Panc1 (cell line): ENCODE measurements around the gene DNAJB5. TPM values are rescaled to one million over a fixed set of nuclear protein-coding genes. Genes with fewer than 3 reads are reported as not detected.

Source experiments
- ATAC-seq: fragments of 200-7000 bp; cut with Tn5 transposase; 2 replicates; pipeline ENCODE4 v1.9.1; 2020; ENCODE audit warnings: mild to moderate bottlenecking, moderate library complexity
- BruUV-seq: library from RNA; stranded (reverse); fragments of 400-500 nt; replicated peaks from 2 replicates; lab custom pipeline; 2021; lab: Mats Ljungman, UMichigan
- CTCF ChIA-PET: fragments of 300-600 bp; sonication (Branson Sonifier 250); formaldehyde crosslinking; loops from one replicate; lab custom pipeline; 2022; ENCODE audit warnings: antibody characterized with exemption; lab: Charles Lee
- POLR2A ChIA-PET: fragments of 300-600 bp; sonication (Branson Sonifier 250); formaldehyde crosslinking; loops from one replicate; lab custom pipeline; 2022; ENCODE audit warnings: antibody characterized with exemption; lab: Charles Lee
- DNase-seq: peaks from one replicate; pipeline ENCODE4 v3.0.0-alpha.2; 2010; ENCODE audit warnings: low read depth, low spot score
- H3K27ac ChIP-seq: 2 replicates; pipeline ENCODE4 v1.5.1; 2011; ENCODE audit warnings: mild to moderate bottlenecking, low read length, inconsistent platforms
- H3K27me3 ChIP-seq: fragments of 200-500 bp; sonication (Bioruptor generic); 2 replicates; pipeline ENCODE4 v1.6.0; 2014; ENCODE audit warnings: low read length, inconsistent platforms; ENCODE audit not compliant: control insufficient read depth, insufficient read depth
- H3K36me3 ChIP-seq: fragments of 200-500 bp; sonication (Bioruptor generic); 2 replicates; pipeline ENCODE4 v1.5.1; 2014; ENCODE audit warnings: inconsistent platforms, mild to moderate bottlenecking, low read length, moderate library complexity; ENCODE audit not compliant: control insufficient read depth, insufficient read depth
- H3K4me1 ChIP-seq: 2 replicates; pipeline ENCODE4 v1.5.1; 2011; ENCODE audit warnings: inconsistent platforms, mild to moderate bottlenecking, low read length, moderate library complexity; ENCODE audit not compliant: control insufficient read depth, insufficient read depth
- H3K4me3 ChIP-seq, 2 experiments: 2 replicates each; pipeline ENCODE4 v1.5.1; 2011 to 2012; ENCODE audit warnings: low read depth in 2 of 2, low read length in 2 of 2, mild to moderate bottlenecking in 2 of 2, inconsistent platforms in 1 of 2, moderate library complexity in 1 of 2
- H3K9me3 ChIP-seq: fragments of 200-500 bp; sonication (Bioruptor generic); 2 replicates; pipeline ENCODE4 v1.5.1; 2014; ENCODE audit warnings: low read depth, mild to moderate bottlenecking, inconsistent platforms, low read length, moderate library complexity; ENCODE audit not compliant: control insufficient read depth, insufficient read depth
- POLR2AphosphoS5 ChIP-seq: IDR thresholded peaks from 2 replicates; pipeline ENCODE4 v1.6.1; 2012; ENCODE audit warnings: mild to moderate bottlenecking, low read depth, low read length, moderate library complexity
- SIN3A ChIP-seq: IDR thresholded peaks from 2 replicates; pipeline ENCODE4 v1.6.1; 2012; ENCODE audit warnings: low read depth, mild to moderate bottlenecking, low read length, moderate library complexity, borderline replicate concordance; ENCODE audit not compliant: insufficient read depth
- TCF7L2 ChIP-seq: IDR thresholded peaks from 2 replicates; pipeline ENCODE4 v1.6.1; 2011; ENCODE audit warnings: mild to moderate bottlenecking, low read depth, low read length, inconsistent platforms
- in situ Hi-C: cut with HindIII; loops from 2 replicates; pipeline ENCODE4 v1.10.0; 2016; ENCODE audit warnings: low sequenced_read_pairs, low pct_unique_long_range_greater_than_20kb
- intact Hi-C: fragments of 100-400 bp; cut with micrococcal nuclease; formaldehyde crosslinking; loops from one replicate; pipeline ENCODE4 v1.10.0; 2022; ENCODE audit not compliant: unreplicated experiment
- total RNA-seq: library from RNA; stranded (reverse); gene quantifications from one replicate; pipeline ENCODE4 v1.2.1, GENCODE V29; 2021; ENCODE audit not compliant: unreplicated experiment
- TF ChIP-seq, protein P1 (sequence below), 2 experiments: IDR thresholded peaks; 2 replicates each; pipeline ENCODE4 v1.6.1; 2011 to 2012; ENCODE audit warnings: low read depth in 2 of 2, control low read depth in 1 of 2, low read length in 1 of 2, mild to moderate bottlenecking in 1 of 2, moderate library complexity in 1 of 2; ENCODE audit not compliant: insufficient read depth in 1 of 2
- TF ChIP-seq, protein P2 (sequence below): fragments of 450-650 bp; IDR thresholded peaks from 2 replicates; pipeline ENCODE4 v1.5.1; 2017; ENCODE audit warnings: mild to moderate bottlenecking

Gene DNAJB5
- total RNA-seq, 1 experiment from 2014 or later: 9.7 TPM

- BruUV-seq: no TSS peak
- no peaks in the 10 kb centered on the region for H3K27me3 ChIP-seq
- ATAC-seq (no peak), DNase-seq (no peak)
- ChIA-PET CTCF (interaction anchor here (1.5 to 2.3 kb wide), 2 partner anchors 84 to 224 kb away, joined by 7 to 27 read pairs; no protein-coding TSS in a partner anchor), POLR2A (no interaction called here)
- H3K4me3 ChIP-seq: no peak overlapping the region
- H3K36me3 ChIP-seq: no peaks in the 10 kb centered on the region
- no peaks in the 10 kb centered on the region for H3K9me3 ChIP-seq
- intact Hi-C loops (no loop called here), in situ Hi-C loops (no loop called here)
- TF ChIP-seq SIN3A (no peak), POLR2AphosphoS5 (no peak), TCF7L2 (no peak)
- TF ChIP-seq, protein P1, sequence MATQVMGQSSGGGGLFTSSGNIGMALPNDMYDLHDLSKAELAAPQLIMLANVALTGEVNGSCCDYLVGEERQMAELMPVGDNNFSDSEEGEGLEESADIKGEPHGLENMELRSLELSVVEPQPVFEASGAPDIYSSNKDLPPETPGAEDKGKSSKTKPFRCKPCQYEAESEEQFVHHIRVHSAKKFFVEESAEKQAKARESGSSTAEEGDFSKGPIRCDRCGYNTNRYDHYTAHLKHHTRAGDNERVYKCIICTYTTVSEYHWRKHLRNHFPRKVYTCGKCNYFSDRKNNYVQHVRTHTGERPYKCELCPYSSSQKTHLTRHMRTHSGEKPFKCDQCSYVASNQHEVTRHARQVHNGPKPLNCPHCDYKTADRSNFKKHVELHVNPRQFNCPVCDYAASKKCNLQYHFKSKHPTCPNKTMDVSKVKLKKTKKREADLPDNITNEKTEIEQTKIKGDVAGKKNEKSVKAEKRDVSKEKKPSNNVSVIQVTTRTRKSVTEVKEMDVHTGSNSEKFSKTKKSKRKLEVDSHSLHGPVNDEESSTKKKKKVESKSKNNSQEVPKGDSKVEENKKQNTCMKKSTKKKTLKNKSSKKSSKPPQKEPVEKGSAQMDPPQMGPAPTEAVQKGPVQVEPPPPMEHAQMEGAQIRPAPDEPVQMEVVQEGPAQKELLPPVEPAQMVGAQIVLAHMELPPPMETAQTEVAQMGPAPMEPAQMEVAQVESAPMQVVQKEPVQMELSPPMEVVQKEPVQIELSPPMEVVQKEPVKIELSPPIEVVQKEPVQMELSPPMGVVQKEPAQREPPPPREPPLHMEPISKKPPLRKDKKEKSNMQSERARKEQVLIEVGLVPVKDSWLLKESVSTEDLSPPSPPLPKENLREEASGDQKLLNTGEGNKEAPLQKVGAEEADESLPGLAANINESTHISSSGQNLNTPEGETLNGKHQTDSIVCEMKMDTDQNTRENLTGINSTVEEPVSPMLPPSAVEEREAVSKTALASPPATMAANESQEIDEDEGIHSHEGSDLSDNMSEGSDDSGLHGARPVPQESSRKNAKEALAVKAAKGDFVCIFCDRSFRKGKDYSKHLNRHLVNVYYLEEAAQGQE (IDR thresholded peaks at IDR 0.05; ENCODE audit: insufficient read depth in 1 of 2, low read depth in 2 of 2, low read length in 1 of 2): peak in 1 of 2 experiments; percentile 92; a peak in 2 of 4 replicates
- H3K4me1 ChIP-seq: peaks cover 6% of the 10 kb centered on the region
- H3K27ac ChIP-seq: no peak overlapping the region
Observed at GRCh38 chr9:34984049-34984448, 5.5 kb upstream of the DNAJB5 start.

- peaks cover 9% of the 10 kb centered on the region for H3K4me1 ChIP-seq
- DNase-seq: no peak
- no TSS peak for BruUV-seq
- H3K27ac ChIP-seq: no peak overlapping the region
- in situ Hi-C loops (no loop called here), intact Hi-C loops (loop anchor here (1.0 to 5.0 kb wide), 2 partner anchors 86 to 228 kb away; no protein-coding TSS in a partner anchor)
- H3K27me3 ChIP-seq: no peaks in the 10 kb centered on the region
- ChIA-PET POLR2A (no interaction called here), CTCF (interaction anchor here (0.6 to 2.3 kb wide), 6 partner anchors 77 to 234 kb away, joined by 3 to 27 read pairs (median 3); no protein-coding TSS in a partner anchor)
- H3K9me3 ChIP-seq: no peaks in the 10 kb centered on the region
- TF ChIP-seq SIN3A (no peak), POLR2AphosphoS5 (no peak), TCF7L2 (no peak)
- TF ChIP-seq, protein P2, sequence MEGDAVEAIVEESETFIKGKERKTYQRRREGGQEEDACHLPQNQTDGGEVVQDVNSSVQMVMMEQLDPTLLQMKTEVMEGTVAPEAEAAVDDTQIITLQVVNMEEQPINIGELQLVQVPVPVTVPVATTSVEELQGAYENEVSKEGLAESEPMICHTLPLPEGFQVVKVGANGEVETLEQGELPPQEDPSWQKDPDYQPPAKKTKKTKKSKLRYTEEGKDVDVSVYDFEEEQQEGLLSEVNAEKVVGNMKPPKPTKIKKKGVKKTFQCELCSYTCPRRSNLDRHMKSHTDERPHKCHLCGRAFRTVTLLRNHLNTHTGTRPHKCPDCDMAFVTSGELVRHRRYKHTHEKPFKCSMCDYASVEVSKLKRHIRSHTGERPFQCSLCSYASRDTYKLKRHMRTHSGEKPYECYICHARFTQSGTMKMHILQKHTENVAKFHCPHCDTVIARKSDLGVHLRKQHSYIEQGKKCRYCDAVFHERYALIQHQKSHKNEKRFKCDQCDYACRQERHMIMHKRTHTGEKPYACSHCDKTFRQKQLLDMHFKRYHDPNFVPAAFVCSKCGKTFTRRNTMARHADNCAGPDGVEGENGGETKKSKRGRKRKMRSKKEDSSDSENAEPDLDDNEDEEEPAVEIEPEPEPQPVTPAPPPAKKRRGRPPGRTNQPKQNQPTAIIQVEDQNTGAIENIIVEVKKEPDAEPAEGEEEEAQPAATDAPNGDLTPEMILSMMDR: no peak
- TF ChIP-seq, protein P1 (IDR thresholded peaks at IDR 0.05; ENCODE audit: insufficient read depth in 1 of 2, low read depth in 2 of 2, low read length in 1 of 2): no peak
- no peaks in the 10 kb centered on the region for H3K36me3 ChIP-seq
- no peak overlapping the region for H3K4me3 ChIP-seq
- no peak for ATAC-seq
Observed at GRCh38 chr9:34985311-34985899, 4.1 kb upstream of the DNAJB5 start.
